GM19238 (cell line): ENCODE results near the gene PDE4B.

Source experiments
- DNase-seq: peaks from one replicate; pipeline ENCODE4 v3.0.0; 2011; ENCODE audit warnings: low spot score; ENCODE audit not compliant: insufficient read length

Gene PDE4B

GRCh38 chr1:65792669-65793358 lies at the start of gene PDE4B:
TSS of gene PDE4B (plus strand) at chr1:65792895.
- DNase-seq, result no peak

DNA sequence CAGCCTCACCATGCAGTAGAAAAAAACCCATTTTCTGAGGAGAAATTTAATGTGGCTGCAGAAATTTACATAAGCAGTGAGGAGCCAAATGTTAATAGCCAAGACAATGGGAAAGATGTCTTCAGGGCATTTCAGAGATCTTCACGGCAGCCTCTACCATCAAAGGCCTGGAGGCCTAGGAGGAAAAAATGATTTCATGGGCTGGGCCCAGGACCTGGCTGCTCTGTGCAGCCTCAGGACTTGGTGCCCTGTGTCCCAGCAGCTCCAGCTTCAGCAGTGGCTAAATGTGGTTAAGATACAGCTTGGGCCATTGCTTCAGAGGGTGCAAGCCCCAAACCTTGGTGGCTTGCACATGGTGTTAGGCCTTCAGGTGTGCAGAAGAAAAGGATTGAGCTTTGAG lies 48.0 kb upstream of the PDE4B start:
- no peak for DNase-seq

DNA sequence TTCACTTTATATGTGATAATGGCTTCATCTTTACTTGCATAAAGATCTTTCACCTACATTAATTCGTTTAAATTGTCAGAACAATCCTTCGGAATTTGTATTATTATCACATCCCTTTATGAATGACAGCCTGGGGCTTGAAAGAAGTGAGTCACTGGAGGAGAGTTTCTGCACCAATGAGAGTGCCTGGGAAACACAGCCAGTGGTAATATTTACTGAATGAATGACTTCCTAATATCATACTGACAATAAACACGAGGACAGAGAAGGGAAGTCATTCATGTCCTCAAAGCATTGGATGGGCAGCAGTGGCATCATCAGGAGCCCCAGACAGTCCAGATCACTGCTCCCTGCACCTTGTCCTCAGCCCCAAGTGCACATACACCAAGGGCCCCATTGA lies 40.7 kb upstream of the PDE4B start:
- DNase-seq, result no peak

DNA sequence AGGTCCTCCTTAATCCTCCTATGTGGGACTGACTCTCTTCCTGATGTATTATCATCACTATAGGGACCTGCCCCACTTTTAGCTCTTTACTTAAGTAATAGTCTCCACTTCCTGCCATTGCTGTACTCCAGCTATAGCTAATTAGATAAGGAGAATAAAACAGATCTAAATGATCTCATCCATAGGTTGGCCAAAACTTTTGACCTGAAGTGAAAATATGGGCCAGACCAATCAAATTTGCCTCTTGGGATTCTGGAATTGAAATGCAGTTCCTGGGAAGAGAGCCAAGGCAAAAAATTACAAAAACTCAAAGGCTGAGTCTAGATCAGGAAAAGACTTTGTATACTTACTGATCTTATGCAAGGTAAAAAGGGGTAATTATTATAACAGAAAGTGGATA lies 36.1 kb upstream of the PDE4B start:
- DNase-seq, result no peak

- DNase-seq, result no peak
Measured at GRCh38 chr1:65757531-65757930, 35.2 kb upstream of the PDE4B start.

DNA sequence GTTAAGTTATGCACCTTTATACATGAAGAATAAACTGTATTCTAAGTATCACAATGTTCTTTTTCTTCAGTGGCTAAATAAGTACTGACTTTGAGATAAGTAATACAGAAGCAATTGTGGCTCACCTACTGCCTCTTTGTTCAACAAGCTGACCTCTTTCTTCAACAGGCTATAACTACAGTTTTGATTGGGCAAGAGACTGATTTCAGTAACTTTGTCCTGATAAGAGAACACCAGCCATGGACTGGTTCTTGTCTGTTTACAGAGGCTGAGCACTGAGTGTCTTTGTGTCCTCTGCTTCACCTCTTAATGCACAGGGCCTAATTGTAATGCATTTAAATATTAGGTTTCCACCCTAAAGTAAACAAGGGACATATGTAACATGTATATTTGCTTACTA lies 34.6 kb upstream of the PDE4B start:
- DNase-seq, result no peak

GRCh38 chr1:65759516-65759915 lies 33.2 kb upstream of the PDE4B start:
- no peak for DNase-seq

- DNase-seq, result no peak
Measured at GRCh38 chr1:65762081-65762862, 30.4 kb upstream of the PDE4B start.

GRCh38 chr1:65764052-65764451 lies 28.6 kb upstream of the PDE4B start:
- no peak for DNase-seq

GRCh38 chr1:65765631-65766030 lies 27.1 kb upstream of the PDE4B start:
- no peak for DNase-seq

DNA sequence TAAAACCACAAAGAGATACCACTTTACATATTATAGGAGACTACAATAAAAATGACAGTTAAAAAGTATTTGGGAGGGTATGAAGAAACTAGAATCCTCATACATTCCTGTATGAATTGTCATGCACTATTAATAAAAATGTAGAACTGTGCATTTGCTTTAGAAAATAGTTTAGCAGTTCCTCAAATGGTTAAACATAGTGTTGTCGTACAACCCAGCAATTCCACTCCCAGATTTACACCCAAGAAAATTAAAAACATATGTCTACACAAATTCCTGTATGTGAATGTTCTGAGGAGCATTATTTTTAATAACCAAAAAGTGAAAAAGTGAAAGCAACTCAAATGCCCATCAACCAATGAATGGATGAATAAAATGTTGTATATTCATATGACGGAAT lies 23.1 kb upstream of the PDE4B start:
- DNase-seq, result no peak

- no peak for DNase-seq
Measured at GRCh38 chr1:65772607-65773006, 20.1 kb upstream of the PDE4B start.

DNA sequence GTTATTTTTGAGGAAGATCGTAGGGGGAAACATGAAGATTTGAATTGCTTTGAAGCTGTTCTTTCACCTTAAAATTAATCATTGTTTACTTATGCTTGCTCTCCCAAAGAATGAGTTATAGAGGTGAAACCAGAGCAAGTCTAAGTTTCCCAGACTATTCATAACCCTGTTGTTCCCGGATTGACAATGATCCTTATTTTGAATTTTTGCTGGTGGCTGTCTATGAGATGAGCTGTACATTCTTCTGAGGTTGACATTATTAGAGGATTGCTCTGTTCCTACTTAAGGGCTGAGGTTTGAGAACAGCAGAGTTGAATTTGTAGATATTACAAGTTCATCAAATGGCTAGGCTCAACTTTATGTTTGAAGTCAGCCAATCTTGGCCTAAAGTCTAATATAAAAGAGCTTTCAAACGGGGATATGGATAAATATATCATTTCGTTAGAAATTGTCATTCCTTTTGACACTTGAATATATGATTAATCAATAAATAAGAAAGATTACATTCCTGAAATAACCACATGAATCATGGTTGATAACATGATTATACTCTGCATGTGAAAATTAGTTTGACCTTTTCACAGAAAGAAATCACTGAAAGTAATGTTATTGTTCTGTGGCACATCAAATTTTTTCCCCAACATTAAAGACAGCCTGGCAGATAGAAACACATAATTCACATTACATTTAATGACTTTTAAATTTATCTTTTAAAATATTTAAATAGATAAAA lies 19.1 kb upstream of the PDE4B start:
- DNase-seq, result no peak

GRCh38 chr1:65788762-65789161 lies 3.9 kb upstream of the PDE4B start:
- no peak for DNase-seq

DNA sequence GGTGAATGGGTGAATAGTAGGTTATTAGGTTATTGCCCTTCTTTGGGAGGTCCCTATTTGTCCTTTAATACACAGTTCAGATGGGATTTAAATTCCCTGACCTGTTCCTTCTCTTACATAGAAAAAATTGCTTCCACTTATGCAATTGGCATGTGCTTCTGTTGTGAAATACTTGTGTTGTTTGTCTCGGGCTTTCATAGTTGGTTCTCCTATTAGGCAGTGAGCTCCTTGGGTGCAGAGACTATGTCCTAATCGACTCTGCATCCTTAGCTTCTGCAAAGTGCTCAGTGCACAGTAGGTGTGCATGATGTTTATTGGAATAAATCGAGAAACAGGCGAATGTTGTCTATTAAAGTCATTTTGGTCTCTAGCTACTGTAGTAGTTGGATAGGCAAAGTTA lies 1.3 kb upstream of the PDE4B start:
- DNase-seq, result no peak

- no peak for DNase-seq
Measured at GRCh38 chr1:65791801-65792668, 660 bp upstream of the PDE4B start.

GRCh38 chr1:65793359-65793732 lies 651 bp downstream of the PDE4B start:
- no peak for DNase-seq

GRCh38 chr1:65795311-65795710 lies 2.6 kb downstream of the PDE4B start:
- DNase-seq, result no peak

- no peak for DNase-seq
Measured at GRCh38 chr1:65799601-65800000, 6.9 kb downstream of the PDE4B start.

DNA sequence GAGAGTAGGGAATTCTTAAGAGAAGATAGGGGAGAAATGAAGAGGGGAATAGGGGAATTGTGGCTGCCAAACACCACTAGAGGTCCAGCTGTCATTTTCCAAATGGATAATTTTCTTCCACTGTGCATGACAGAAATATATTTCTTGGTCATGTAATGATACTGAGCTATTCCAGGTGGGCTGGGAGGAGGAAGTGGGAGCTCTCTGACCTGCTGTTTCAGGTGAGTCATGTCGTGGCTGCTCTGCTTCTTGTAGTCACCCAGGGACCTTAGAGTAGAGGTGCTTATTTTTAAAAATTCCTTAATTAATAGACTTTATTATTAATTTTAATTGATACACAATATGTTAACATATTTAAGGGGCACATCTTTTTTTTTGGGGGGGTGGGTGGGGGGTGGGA lies 11.9 kb downstream of the PDE4B start:
- no peak for DNase-seq

DNA sequence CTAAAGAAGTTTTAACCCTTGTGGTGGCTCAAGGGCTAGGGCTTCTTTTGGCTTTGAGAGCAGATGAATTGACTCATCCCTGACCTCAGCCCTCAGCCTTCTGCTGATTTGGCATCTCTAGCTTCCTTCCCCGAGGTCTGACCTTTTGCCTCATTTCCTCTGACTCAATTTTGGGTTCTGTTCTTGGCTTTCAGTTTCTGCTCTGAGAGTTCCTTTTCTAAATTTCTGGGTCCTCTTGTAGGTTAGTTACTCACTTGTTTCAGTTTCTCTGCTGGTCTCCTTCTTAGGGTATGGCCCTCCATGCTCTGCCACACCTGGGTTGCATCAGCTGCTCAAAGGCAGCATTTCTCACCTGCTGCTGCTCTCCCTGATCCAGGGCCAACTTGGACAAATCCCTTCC lies 19.4 kb downstream of the PDE4B start:
- peak; percentile 53 for DNase-seq

DNA sequence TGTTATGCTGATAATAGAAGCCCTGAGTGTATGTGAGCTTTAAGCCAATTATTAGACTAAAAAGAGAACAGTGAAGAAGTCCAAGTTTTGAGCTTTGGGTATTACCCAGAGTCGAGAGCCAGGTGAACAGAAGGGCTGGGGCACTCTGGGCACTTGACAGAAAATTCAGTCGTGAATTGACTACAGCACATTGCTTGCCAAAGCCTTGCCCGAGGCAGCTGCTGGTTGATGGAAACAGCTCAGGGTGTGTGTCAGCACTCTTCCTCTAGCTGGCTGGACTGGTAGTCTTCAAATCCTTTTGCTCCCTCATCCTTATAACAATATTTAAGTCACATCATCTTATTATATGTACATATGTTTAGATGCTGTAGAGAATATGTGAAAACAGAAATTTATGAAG lies 21.3 kb downstream of the PDE4B start:
- no peak for DNase-seq
